GM12891 (cell line): ENCODE results near the gene PRUNE2.
"Not testable (repeated sequence)": the region's sequence is repeated elsewhere in the genome, so short reads cannot be mapped to it uniquely, and the experiment has no call there.

Source experiments
- DNase-seq: peaks from one replicate; pipeline ENCODE4 v3.0.0; 2011; ENCODE audit warnings: low spot score; ENCODE audit not compliant: insufficient read length
- FAIRE-seq: peaks from 2 replicates; lab custom pipeline; 2011; peaks lifted over from hg19 to GRCh38; lab: Jason Lieb, UNC
- PAX5 ChIP-seq: IDR thresholded peaks from 2 replicates; pipeline ENCODE4 v1.6.1; 2011; ENCODE audit warnings: low read length, moderate library complexity, mild to moderate bottlenecking; ENCODE audit not compliant: insufficient read depth, severe bottlenecking
- POLR2A ChIP-seq: IDR thresholded peaks from 2 replicates; pipeline ENCODE4 v1.6.1; 2011; ENCODE audit warnings: low read depth, low read length, control low read depth
- POLR2AphosphoS5 ChIP-seq: IDR thresholded peaks from 2 replicates; pipeline ENCODE4 v1.6.1; 2011; ENCODE audit warnings: low read depth, low read length, control low read depth
- POU2F2 ChIP-seq: IDR thresholded peaks from 2 replicates; pipeline ENCODE4 v1.6.1; 2011; ENCODE audit warnings: low read depth, mild to moderate bottlenecking, control low read depth, low read length, moderate library complexity
- SPI1 ChIP-seq: IDR thresholded peaks from 2 replicates; pipeline ENCODE4 v1.6.1; 2011; ENCODE audit warnings: low read depth, low read length, control low read depth
- TAF1 ChIP-seq: IDR thresholded peaks from 2 replicates; pipeline ENCODE4 v1.6.1; 2011; ENCODE audit warnings: low read depth, low read length, control low read depth

The PRUNE2 gene

DNA sequence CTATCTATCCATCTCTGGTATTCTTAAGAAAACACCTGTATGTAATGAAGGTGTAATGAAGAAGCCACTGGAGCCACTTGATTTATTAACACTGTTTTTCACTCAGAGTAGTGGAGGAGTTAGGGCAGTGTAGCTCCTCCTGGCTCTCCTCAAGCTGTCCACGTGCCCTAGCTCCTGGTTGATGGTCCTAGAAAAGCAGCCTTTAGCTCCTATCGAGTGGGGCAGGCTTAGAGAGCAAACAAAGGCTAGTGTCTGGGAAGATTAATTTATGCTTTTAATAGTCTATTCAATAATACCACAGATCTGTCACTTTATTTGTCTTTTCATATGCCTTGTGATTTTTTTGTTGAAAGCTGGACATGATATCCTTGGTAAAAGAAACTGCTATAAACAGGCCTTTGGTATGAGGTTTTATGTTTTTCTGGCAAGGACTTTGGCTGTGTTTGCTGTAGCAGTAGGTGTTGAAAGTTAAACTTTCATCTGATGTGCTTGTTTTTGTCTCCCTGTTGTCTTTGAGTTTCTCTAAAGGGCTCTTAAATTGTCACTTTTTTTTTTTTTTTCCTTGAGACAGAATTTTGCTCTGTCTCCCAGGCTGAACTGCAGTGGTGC lies 305.8 kb downstream of the PRUNE2 start:
- no peak for DNase-seq
- no peak for FAIRE-seq
- TF ChIP-seq POLR2A (no peak), SPI1 (no peak), POLR2AphosphoS5 (no peak), TAF1 (no peak)

DNA sequence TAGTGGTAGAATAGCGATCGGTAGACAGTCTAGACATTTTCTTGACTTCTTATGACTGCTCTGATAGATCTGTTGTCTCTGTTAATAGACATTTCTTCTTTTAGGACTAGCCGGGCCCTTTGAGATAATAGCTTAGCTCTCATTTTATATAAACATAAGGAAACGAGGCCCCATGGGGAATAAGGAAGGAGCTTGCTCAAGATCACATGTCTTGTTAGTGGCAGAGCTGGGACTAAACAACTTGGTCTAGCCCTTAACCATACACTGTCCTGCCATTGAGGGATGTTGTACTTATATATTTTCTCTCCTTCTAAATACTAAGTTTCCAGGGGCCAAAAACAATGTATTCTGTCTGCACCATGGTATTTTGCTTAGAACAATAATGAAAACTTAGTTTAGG lies 306.9 kb downstream of the PRUNE2 start:
- FAIRE-seq (peak; percentile 40), DNase-seq (no peak)
- TF ChIP-seq POU2F2 (no peak), PAX5 (no peak), TAF1 (no peak), SPI1 (no peak), POLR2A (no peak), POLR2AphosphoS5 (no peak)

DNA sequence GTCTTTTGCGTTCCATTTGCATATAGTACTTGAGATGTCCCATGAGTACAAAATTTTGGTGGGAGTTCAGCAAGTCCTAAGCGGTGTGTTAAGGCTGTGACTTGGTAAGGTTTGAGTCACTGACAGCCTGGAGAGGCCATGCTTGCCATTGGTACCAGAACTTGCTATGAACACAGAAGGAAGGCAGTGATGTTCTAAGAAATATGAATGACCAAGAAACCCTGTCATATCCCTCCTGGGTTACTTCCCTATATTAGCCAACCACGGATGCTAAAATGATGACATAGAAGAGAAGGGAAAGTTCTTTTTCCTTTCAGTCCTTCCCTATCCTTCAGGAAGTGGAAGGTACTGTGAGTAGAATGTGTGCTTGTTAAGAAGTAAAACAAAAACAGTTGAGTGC lies 310.3 kb downstream of the PRUNE2 start:
- DNase-seq (no peak), FAIRE-seq (peak; percentile 16)
- TF ChIP-seq POLR2A (no peak), POLR2AphosphoS5 (no peak), TAF1 (no peak), SPI1 (no peak), POU2F2 (no peak)

DNA sequence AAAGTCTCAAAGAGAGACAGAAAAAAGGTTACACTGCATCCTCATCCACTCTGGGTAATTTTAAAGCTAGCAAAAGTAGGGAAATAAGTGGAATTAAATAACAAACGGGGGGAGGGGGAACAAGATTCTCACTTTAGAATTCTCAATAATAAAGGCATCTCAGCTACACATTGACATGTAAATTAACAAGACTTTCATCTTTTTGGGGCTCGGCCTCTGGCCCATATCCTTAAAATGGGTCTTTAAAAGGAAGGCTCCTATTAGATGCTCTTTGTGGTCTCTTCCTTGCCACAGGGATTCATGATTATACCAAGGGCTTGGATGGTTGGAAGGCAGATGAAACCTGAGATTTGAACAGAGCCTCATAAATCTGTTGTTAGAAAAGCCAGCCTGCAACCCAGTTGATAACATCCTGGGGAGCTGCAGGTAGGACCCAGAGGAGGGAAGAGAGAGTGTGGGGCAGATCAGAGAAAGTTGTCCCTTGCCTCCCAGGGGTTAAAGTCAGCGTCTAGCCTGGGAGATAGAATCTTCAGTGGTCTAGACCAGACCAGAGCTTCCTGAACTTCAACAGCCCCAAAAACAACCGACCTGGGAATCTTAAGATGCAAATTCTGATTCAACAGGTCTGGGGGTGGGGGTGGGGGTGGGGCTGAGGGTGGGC lies 311.0 kb downstream of the PRUNE2 start:
- TF ChIP-seq PAX5 (no peak), TAF1 (no peak), POU2F2 (no peak)
- no peak for DNase-seq
- FAIRE-seq = no peak

DNA sequence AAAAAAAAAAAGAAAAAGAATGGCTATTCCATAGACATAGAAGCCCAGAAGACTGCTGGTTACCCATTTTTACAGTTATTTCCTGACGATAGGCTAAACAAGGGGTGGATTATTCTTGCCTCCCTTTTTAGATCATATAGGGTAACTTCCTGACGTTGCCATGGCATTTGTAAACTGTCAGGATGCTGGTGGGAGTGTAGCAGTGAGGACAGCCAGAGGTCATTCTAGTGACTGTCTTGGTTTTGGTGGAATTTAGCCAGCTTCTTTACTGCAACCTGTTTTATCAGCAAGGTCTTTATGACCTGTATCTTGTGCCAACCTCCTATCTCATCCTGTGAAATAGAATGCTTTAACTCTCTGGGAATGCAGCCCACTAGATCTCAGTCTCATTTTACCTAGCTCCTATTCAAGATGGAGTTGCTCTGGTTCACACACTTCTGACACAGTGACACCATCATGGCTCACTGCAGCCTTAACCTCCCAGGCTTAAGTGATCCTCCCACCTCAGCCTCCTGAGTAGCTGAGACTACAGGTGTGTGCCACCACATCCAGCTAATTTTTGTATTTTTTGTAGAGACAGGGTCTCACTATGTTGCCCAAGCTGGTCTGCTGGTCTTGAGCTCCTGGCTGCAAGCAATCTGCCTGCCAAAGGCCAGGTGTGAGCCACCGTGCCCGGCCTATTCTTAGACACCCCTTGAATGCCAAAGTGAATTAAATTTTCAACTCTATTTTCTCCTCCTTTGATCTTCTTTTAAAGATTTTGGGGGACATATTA lies 311.8 kb downstream of the PRUNE2 start:
- FAIRE-seq, DNase-seq: not testable (repeated sequence)

DNA sequence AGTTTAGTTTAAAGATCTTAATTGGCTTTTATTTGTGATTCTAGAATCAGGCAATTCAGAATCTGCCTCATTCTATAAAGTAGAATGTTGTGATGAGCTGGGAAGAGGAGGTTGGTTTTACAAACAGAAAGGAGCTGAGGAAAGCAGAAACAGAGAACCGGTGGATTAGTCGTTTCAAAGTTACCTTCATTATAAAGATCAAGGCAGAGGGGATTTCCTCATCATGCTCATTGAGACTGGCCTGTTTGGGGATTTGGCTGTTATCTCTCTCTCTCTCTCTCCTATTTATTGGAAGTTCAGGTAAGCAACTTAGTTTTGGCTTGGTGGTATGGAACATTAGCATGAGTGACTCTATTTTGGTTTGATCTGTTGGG lies 313.0 kb downstream of the PRUNE2 start:
- no peak for DNase-seq
- TF ChIP-seq POLR2A = no peak
- no peak for TF ChIP-seq TAF1
- TF ChIP-seq PAX5 = no peak
- no peak for TF ChIP-seq POLR2AphosphoS5
- no peak for TF ChIP-seq SPI1
- TF ChIP-seq POU2F2 = no peak
- no peak for FAIRE-seq

DNA sequence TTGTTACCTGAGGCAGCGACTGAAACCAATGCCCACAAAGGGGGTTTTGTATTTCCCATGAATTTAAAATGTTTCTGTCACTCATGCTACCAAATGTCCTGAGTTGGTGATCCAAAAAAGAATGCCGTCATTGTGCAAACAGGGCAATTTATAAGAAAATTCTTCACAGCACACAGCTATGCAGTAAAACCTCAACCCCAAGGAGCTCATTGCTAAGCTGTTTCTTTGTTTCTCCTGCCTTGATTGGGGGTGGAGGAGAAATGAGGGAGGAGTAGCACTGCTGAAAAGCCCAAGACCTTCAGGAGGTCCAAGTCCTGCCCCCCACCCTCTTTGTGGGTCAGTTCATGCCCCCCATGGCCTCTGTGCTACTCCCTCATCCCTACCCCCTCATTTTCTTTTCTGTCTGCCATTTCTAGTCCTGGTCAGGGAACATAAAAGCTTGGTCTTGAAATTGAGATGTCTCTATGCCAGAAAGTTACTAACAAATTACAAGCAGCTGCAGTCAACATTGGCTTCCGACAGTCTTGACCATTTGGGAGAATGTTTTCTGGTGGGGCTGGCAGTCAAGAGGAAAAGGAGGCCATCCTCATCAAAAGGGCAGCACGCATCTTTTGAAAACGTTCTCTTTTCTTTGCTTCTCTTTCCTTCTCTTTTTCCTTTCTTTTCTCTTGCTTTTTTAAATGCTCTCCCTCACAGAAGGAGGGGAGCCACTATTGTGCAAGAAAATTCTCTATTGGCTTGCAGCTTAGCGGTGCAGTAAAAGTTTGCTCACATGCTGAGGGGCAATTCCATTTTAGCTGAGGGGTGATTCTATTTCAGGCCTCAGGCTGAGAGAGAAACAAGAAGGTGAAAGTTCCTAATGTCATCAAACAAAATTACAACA lies 313.6 kb downstream of the PRUNE2 start:
- no peak for TF ChIP-seq POLR2AphosphoS5
- no peak for TF ChIP-seq SPI1
- TF ChIP-seq POU2F2 = no peak
- TF ChIP-seq POLR2A = no peak
- FAIRE-seq = no peak
- DNase-seq = no peak

DNA sequence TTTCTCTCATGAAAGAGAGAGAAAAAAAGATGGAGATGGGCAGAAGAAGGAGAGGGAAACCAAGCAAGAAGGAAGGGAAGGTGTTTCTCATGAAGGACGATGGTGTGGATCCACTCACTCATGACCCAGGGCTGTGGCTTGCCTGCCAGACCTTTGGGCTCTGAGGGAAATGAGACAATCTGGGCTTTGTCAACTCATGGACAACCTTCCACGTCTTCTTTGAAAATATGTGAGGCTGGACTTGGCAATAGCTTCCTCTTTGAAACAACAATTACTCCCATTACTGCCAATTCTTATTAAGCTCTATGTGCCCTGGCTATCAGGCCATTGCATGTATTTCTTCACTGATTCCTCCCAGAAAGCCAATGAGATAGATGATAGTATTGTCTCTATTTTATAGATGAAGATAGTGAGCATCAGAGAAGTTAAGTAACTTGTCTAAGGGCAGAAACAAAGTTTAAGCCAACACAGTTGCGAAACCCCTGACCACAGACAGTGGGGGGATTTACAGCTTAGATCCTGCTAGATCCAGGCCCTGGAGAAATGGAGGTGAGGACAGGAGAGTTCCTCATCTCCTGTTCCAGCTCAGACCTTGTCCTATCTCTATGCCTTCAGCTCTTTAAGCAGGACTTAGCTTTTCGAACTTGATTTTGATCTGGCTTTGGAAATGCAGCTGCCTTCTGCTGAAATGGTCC lies 314.5 kb downstream of the PRUNE2 start:
- DNase-seq = no peak
- no peak for TF ChIP-seq TAF1
- no peak for TF ChIP-seq POU2F2
- no peak for TF ChIP-seq POLR2A
- no peak for TF ChIP-seq POLR2AphosphoS5
- TF ChIP-seq SPI1 = no peak
- TF ChIP-seq PAX5 = no peak
- FAIRE-seq = no peak

DNA sequence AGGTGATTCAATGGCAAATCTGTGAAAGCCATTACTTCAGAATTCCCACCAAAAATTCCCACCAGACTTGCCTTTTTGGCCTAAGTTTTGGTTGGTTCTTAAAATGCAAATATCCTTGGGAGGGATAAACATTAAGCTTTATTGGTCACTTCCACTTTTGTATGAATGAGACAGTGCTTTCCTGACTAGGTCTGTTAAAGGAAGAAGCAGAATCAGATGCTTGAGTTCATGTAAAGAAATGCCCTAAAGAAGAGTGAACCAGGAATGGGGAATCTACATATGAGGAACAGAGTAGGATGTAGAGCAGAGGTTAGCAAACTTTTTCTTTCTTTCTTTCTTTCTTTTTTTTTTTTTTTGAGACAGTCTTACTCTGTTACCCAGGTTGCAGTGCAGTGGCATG lies 317.6 kb downstream of the PRUNE2 start:
- FAIRE-seq (no peak), DNase-seq (no peak)
- TF ChIP-seq SPI1 (no peak), POU2F2 (no peak), PAX5 (no peak), POLR2AphosphoS5 (no peak), POLR2A (no peak), TAF1 (no peak)
